DOHH2 (cell line): ENCODE measurements around the gene TOR2A.

Experiments
- H3F3A ChIP-seq: fragments of 200-600 bp; sonication (generic), shearing (Covaris generic); 2 replicates; pipeline ENCODE4 v1.6.0; 2016; ENCODE audit warnings: antibody characterized with exemption, mild to moderate bottlenecking; ENCODE audit not compliant: control insufficient read depth, insufficient read depth
- H3K27ac ChIP-seq: fragments of 200-600 bp; sonication (generic); 2 replicates; pipeline ENCODE4 v1.5.1; 2014; ENCODE audit warnings: low read depth, mild to moderate bottlenecking, low read length, moderate library complexity
- H3K27me3 ChIP-seq: fragments of 200-600 bp; sonication (generic); 2 replicates; pipeline ENCODE4 v1.6.1; 2014; ENCODE audit warnings: mild to moderate bottlenecking, low read length, mixed read lengths; ENCODE audit not compliant: control insufficient read depth
- H3K36me3 ChIP-seq: fragments of 200-600 bp; sonication (generic); 2 replicates; pipeline ENCODE4 v1.6.1; 2014; ENCODE audit warnings: mild to moderate bottlenecking, low read length, moderate library complexity, mixed read lengths; ENCODE audit not compliant: control insufficient read depth
- H3K4me1 ChIP-seq: fragments of 200-600 bp; sonication (generic); 2 replicates; pipeline ENCODE4 v1.6.1; 2014; ENCODE audit warnings: mild to moderate bottlenecking, low read length, mixed read lengths; ENCODE audit not compliant: control insufficient read depth
- H3K4me2 ChIP-seq: fragments of 200-600 bp; sonication (generic); 2 replicates; pipeline ENCODE4 v1.6.0; 2014; ENCODE audit warnings: mild to moderate bottlenecking, low read length, moderate library complexity
- H3K4me3 ChIP-seq: fragments of 200-600 bp; sonication (generic); 2 replicates; pipeline ENCODE4 v1.5.1; 2014; ENCODE audit warnings: mild to moderate bottlenecking, low read length, mixed read lengths
- H3K79me2 ChIP-seq: fragments of 200-600 bp; sonication (generic); 2 replicates; pipeline ENCODE4 v1.6.1; 2014; ENCODE audit warnings: mild to moderate bottlenecking, low read length, mixed read lengths; ENCODE audit not compliant: control insufficient read depth
- H3K9me2 ChIP-seq: fragments of 200-600 bp; sonication (generic); replicated peaks from 2 replicates; pipeline ENCODE4 v1.6.1; 2014; ENCODE audit warnings: mild to moderate bottlenecking, low read length, mixed read lengths; ENCODE audit not compliant: control insufficient read depth
- H3K9me3 ChIP-seq: fragments of 200-600 bp; sonication (generic); 2 replicates; pipeline ENCODE4 v1.6.1; 2014; ENCODE audit warnings: antibody characterized with exemption, low read length, mixed read lengths; ENCODE audit not compliant: control insufficient read depth, insufficient read depth
- H4K20me1 ChIP-seq: fragments of 200-600 bp; sonication (generic); 2 replicates; pipeline ENCODE4 v1.6.0; 2014; ENCODE audit warnings: low read depth, mild to moderate bottlenecking, antibody characterized with exemption, low read length, moderate library complexity; ENCODE audit not compliant: control insufficient read depth, insufficient read depth
- EZH2phosphoT487 ChIP-seq: fragments of 200-600 bp; sonication (generic); IDR thresholded peaks from 2 replicates; pipeline ENCODE4 v1.6.1; 2017; ENCODE audit warnings: borderline replicate concordance, mild to moderate bottlenecking, antibody characterized with exemption, low read length, moderate library complexity, mixed read lengths
- TF ChIP-seq, protein P1 (sequence below): fragments of 200-600 bp; sonication (generic); IDR thresholded peaks from one replicate; pipeline ENCODE4 v1.5.1; 2014; ENCODE audit warnings: antibody characterized with exemption, mild to moderate bottlenecking, low read depth, low read length; ENCODE audit not compliant: poor library complexity, severe bottlenecking

The TOR2A gene

DNA sequence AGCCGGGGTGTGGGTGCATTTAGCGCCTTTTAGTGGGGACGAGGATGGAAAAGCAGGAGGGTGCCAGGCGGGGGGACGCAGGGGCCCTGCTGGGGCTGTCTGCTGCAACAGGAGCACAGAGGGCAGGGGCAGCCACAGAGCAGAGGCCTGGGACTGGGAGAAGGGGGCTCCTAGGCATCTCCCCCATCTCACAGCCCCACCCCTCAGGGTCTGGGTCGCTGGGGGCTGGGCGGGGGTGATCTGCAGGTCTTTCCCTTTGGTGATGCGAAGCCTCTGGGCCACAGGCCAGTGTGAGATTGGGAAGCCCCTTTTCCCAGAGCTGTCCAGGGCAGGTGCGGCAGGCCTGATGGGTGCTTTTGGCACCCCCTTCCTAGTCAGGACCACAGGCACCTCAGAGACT, 4.8 kb downstream of the TOR2A start:
- H3K9me3 ChIP-seq: no peaks in the 10 kb centered on the region
- H3K27me3 ChIP-seq: no peaks in the 10 kb centered on the region
- H3K36me3 ChIP-seq: no peaks in the 10 kb centered on the region
- H3K4me1 ChIP-seq: peaks cover 10% of the 10 kb centered on the region
- no peaks in the 10 kb centered on the region for H3K79me2 ChIP-seq
- no peaks in the 10 kb centered on the region for H3K9me2 ChIP-seq
- H4K20me1 ChIP-seq: no peaks in the 10 kb centered on the region
- H3K27ac ChIP-seq: no peak overlapping the region
- TF ChIP-seq, protein P1, sequence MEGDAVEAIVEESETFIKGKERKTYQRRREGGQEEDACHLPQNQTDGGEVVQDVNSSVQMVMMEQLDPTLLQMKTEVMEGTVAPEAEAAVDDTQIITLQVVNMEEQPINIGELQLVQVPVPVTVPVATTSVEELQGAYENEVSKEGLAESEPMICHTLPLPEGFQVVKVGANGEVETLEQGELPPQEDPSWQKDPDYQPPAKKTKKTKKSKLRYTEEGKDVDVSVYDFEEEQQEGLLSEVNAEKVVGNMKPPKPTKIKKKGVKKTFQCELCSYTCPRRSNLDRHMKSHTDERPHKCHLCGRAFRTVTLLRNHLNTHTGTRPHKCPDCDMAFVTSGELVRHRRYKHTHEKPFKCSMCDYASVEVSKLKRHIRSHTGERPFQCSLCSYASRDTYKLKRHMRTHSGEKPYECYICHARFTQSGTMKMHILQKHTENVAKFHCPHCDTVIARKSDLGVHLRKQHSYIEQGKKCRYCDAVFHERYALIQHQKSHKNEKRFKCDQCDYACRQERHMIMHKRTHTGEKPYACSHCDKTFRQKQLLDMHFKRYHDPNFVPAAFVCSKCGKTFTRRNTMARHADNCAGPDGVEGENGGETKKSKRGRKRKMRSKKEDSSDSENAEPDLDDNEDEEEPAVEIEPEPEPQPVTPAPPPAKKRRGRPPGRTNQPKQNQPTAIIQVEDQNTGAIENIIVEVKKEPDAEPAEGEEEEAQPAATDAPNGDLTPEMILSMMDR: no peak
- no peak overlapping the region for H3K4me2 ChIP-seq
- H3K4me3 ChIP-seq: no peak overlapping the region
- H3F3A ChIP-seq: no peaks in the 10 kb centered on the region

DNA sequence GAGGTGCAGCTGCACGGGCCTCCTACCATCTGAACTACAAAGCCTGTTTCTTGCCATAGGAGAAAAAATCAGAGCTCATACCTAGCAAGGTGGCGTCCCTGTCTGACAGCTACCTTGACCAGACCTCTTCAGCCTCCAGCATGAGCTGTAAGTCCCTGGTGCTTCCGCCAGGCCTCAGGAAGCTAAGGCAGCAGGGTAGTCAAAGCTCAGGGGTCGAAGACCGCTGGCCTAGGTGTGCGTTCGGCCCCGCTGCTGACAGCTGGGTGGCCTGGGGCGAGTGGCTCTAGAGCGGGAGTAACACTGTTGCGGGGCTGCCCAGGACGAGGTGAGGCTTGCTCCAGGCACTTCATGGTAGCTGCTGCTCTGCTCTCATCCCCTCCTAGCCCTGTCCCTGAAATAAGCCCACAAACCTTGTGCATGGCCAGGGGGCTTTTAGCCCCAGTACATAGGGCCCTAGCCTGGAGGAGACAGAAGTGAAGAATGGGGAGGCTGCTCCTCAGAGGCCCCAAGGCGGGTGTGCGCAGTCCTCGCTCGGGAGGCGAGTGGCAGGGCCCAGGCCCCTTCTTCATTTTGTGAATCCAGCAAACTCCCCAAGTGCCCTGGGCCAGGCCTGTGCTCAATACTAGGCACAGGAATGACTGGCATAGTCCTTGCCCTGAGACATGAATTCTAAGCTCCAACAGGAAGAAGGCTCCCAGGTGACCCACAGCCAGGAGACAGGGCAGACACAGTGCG, 5.4 kb downstream of the TOR2A start:
- no peaks in the 10 kb centered on the region for H4K20me1 ChIP-seq
- no peaks in the 10 kb centered on the region for H3F3A ChIP-seq
- H3K36me3 ChIP-seq: no peaks in the 10 kb centered on the region
- no peak overlapping the region for H3K27ac ChIP-seq
- no peak for TF ChIP-seq EZH2phosphoT487
- TF ChIP-seq, protein P1: no peak
- no peaks in the 10 kb centered on the region for H3K9me2 ChIP-seq
- peaks cover 10% of the 10 kb centered on the region for H3K4me1 ChIP-seq
- H3K4me2 ChIP-seq: no peak overlapping the region
- no peaks in the 10 kb centered on the region for H3K79me2 ChIP-seq
- H3K4me3 ChIP-seq: no peak overlapping the region
- H3K27me3 ChIP-seq: no peaks in the 10 kb centered on the region
- H3K9me3 ChIP-seq: no peaks in the 10 kb centered on the region

DNA sequence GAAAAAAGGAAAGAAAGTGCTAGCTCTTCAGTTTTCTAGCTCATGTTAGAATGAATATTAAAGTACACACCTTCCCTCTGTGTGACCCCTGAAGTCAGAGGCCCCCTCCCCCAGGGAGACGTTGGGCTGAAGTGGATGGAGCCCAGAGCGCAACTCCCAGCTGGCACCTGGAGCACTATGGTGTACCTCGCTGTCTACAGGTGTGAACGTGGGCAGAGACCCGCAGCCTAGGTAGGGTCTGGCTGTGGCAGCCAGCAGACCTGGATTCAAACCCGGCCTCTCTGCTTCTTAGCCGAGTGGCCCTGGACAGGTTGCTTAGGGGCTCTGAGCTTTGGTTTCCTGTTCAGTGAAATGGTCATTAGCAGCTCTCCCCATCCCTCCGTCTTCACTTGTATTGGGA, 6.3 kb downstream of the TOR2A start:
- no peaks in the 10 kb centered on the region for H4K20me1 ChIP-seq
- H3F3A ChIP-seq: no peaks in the 10 kb centered on the region
- H3K27ac ChIP-seq: no peak overlapping the region
- H3K36me3 ChIP-seq: no peaks in the 10 kb centered on the region
- H3K9me3 ChIP-seq: no peaks in the 10 kb centered on the region
- H3K79me2 ChIP-seq: no peaks in the 10 kb centered on the region
- no peak overlapping the region for H3K4me3 ChIP-seq
- H3K4me1 ChIP-seq: peaks cover 3% of the 10 kb centered on the region
- H3K9me2 ChIP-seq: no peaks in the 10 kb centered on the region
- H3K4me2 ChIP-seq: no peak overlapping the region
- TF ChIP-seq EZH2phosphoT487: no peak
- TF ChIP-seq, protein P1: no peak
- H3K27me3 ChIP-seq: no peaks in the 10 kb centered on the region
